CD14-positive monocyte (primary cell): ENCODE results near the gene PRRG4. TPM values are rescaled to one million over a fixed set of nuclear protein-coding genes. Genes with fewer than 3 reads are reported as not detected.

Source experiments
- DNase-seq, 3 donors: peaks; one replicate each; pipeline ENCODE4 v3.0.0-alpha.2; 2011 to 2022
- H2AFZ ChIP-seq: 2 replicates; pipeline ENCODE4 v1.6.0; 2012; ENCODE audit warnings: mild to moderate bottlenecking, low read depth, low read length, inconsistent platforms; ENCODE audit not compliant: insufficient read depth, poor library complexity, severe bottlenecking
- H3K27ac ChIP-seq, 2 donors: 1 replicate in 1 of 2; 2 replicates in 1 of 2; pipeline ENCODE4 v1.5.1; 2012 to 2013; ENCODE audit warnings: low read length in 2 of 2, control low read depth in 1 of 2, inconsistent platforms in 1 of 2, low read depth in 1 of 2, mild to moderate bottlenecking in 1 of 2
- H3K27me3 ChIP-seq, 2 donors: one replicate each; pipeline versions ENCODE4 v1.6.0 to v1.6.1; 2011 to 2013; ENCODE audit warnings: low read length in 2 of 2; ENCODE audit not compliant: control insufficient read depth in 2 of 2, insufficient read depth in 2 of 2
- H3K36me3 ChIP-seq, 2 donors: replicated peaks in 1 of 2; 1 replicate in 1 of 2; 2 replicates in 1 of 2; pipeline versions ENCODE4 v1.5.1 to v1.6.1; 2012 to 2013; ENCODE audit warnings: low read length in 2 of 2, control low read depth in 1 of 2, inconsistent platforms in 1 of 2, mild to moderate bottlenecking in 1 of 2; ENCODE audit not compliant: insufficient read depth in 2 of 2, control insufficient read depth in 1 of 2
- H3K4me1 ChIP-seq, 2 donors: 1 replicate in 1 of 2; 2 replicates in 1 of 2; pipeline versions ENCODE4 v1.5.1 to v1.6.1; 2012 to 2013; ENCODE audit warnings: low read length in 2 of 2, control low read depth in 1 of 2, inconsistent platforms in 1 of 2, mild to moderate bottlenecking in 1 of 2, moderate library complexity in 1 of 2; ENCODE audit not compliant: insufficient read depth in 2 of 2, control insufficient read depth in 1 of 2
- H3K4me2 ChIP-seq: replicated peaks from 2 replicates; pipeline ENCODE3; 2012; ENCODE audit warnings: low read length, moderate library complexity, mild to moderate bottlenecking; ENCODE audit not compliant: poor library complexity, severe bottlenecking; ENCODE audit errors: extremely low read depth
- H3K4me3 ChIP-seq, 3 experiments: fragments of 200-600 bp in 1 of 3; sonication (generic) in 1 of 3; replicated peaks in 1 of 3; 1 replicate in 2 of 3; 2 replicates in 1 of 3; pipeline ENCODE4 v1.5.1; 2011 to 2013; ENCODE audit warnings: low read length in 3 of 3, mild to moderate bottlenecking in 3 of 3, control low read depth in 2 of 3, low read depth in 2 of 3, inconsistent platforms in 1 of 3, moderate library complexity in 1 of 3
- H3K79me2 ChIP-seq: 2 replicates; pipeline ENCODE4 v1.6.0; 2012; ENCODE audit warnings: mild to moderate bottlenecking, control low read depth, inconsistent platforms, low read length, moderate library complexity; ENCODE audit not compliant: insufficient read depth
- H3K9ac ChIP-seq: 2 replicates; pipeline ENCODE4 v1.6.0; 2017; ENCODE audit warnings: low read length, mild to moderate bottlenecking; ENCODE audit not compliant: insufficient read depth, poor library complexity, severe bottlenecking
- H3K9me3 ChIP-seq, 2 donors: replicated peaks in 1 of 2; 1 replicate in 1 of 2; 2 replicates in 1 of 2; pipeline versions ENCODE4 v1.5.1 to v1.6.1; 2012 to 2013; ENCODE audit warnings: low read length in 2 of 2, control low read depth in 1 of 2; ENCODE audit not compliant: control insufficient read depth in 1 of 2, insufficient read depth in 1 of 2
- H4K20me1 ChIP-seq: 2 replicates; pipeline ENCODE4 v1.6.0; 2012; ENCODE audit warnings: mild to moderate bottlenecking, low read length, control low read depth, moderate library complexity; ENCODE audit not compliant: insufficient read depth
- H3K27ac Mint-ChIP-seq, 7 donors: one replicate each; pipeline ENCODE4 v1.8.0; 2020; ENCODE audit warnings: mild to moderate bottlenecking in 7 of 7, mixed read lengths in 7 of 7, moderate library complexity in 6 of 7, inconsistent platforms in 2 of 7
- H3K27me3 Mint-ChIP-seq, 3 donors: one replicate each; pipeline ENCODE4 v1.8.0; 2021 to 2022; ENCODE audit warnings: low read depth in 3 of 3, mild to moderate bottlenecking in 3 of 3, mixed read lengths in 3 of 3, moderate library complexity in 3 of 3, inconsistent platforms in 1 of 3
- H3K36me3 Mint-ChIP-seq, 2 donors: one replicate each; pipeline ENCODE4 v1.8.0; 2020; ENCODE audit warnings: mixed read lengths in 2 of 2, inconsistent platforms in 1 of 2, mild to moderate bottlenecking in 1 of 2
- H3K4me1 Mint-ChIP-seq: one replicate; pipeline ENCODE4 v1.8.0; 2020; ENCODE audit warnings: mild to moderate bottlenecking, mixed read lengths
- H3K4me3 Mint-ChIP-seq, 2 donors: one replicate each; pipeline ENCODE4 v1.8.0; 2020; ENCODE audit warnings: mild to moderate bottlenecking in 2 of 2, mixed read lengths in 2 of 2, moderate library complexity in 1 of 2
- H3K9me3 Mint-ChIP-seq, 7 donors: one replicate each; pipeline ENCODE4 v1.8.0; 2020 to 2022; ENCODE audit warnings: mixed read lengths in 7 of 7, mild to moderate bottlenecking in 6 of 7, moderate library complexity in 6 of 7, inconsistent platforms in 2 of 7
- CTCF ChIP-seq: fragments of 200-600 bp; IDR thresholded peaks from one replicate; pipeline ENCODE4 v1.8.0; 2022; ENCODE audit warnings: antibody characterized with exemption, mild to moderate bottlenecking
- WGBS: methylation state at CpG from one replicate; pipeline ENCODE4 v1.1.5; 2013; ENCODE audit warnings: missing lambda C conversion rate; ENCODE audit not compliant: insufficient coverage; 5-methylcytosine and 5-hydroxymethylcytosine counted together
- intact Hi-C, 2 donors: fragments of 100-400 bp; cut with micrococcal nuclease; formaldehyde crosslinking; loops; one replicate each; pipeline versions ENCODE4 v1.15.0 to v1.15.1; 2023
- polyA plus RNA-seq, 3 donors: library from polyadenylated mRNA; depleted of rRNA in 1 of 3; unstranded in 2 of 3; stranded (reverse) in 1 of 3; fragments of 300-500 nt in 2 of 3; fragments of >200 nt in 1 of 3; fragmentation: Illumina TruSeq in 2 of 3; gene quantifications; 1 replicate in 2 of 3; 2 replicates in 1 of 3; pipeline ENCODE4 v1.2.3, GENCODE V29; 2012 to 2021

The PRRG4 gene
- polyA plus RNA-seq, 3 donors = 3.5 to 9.9 (median 8.7) TPM

GRCh38 chr11:32833921-32834320 lies 4.2 kb downstream of the PRRG4 start:
- Histone ChIP-seq H3K79me2 (peaks cover 77% of the 10 kb centered on the region), H4K20me1 (no peaks in the 10 kb centered on the region), H3K36me3 (peaks cover 5 to 36% of the 10 kb centered on the region in 2 donors), H2AFZ (no peak overlapping the region), H3K4me1 (peaks cover 10 to 14% of the 10 kb centered on the region in 2 donors), H3K27me3 (no peaks in the 10 kb centered on the region), H3K9ac (no peak overlapping the region), H3K4me2 (no peak overlapping the region), H3K4me3 (no peak overlapping the region), H3K9me3 (no peaks in the 10 kb centered on the region), H3K27ac (no peak overlapping the region)
- Mint-ChIP-seq H3K4me3 (no peak overlapping the region), H3K27me3 (peaks cover 0 to 1% (median 0%) of the 10 kb centered on the region in 3 donors), H3K27ac (peak overlapping the region in 2 of 7 donors; percentile 10 to 84), H3K9me3 (no peaks in the 10 kb centered on the region), H3K4me1 (peaks cover 32% of the 10 kb centered on the region), H3K36me3 (peaks cover 36 to 47% of the 10 kb centered on the region in 2 donors)
- 92% methylated on average over 1 of the region's 1 CpG for WGBS
- intact Hi-C loops = no loop called here
- TF ChIP-seq CTCF = no peak
- no peak for DNase-seq

- Histone ChIP-seq H3K79me2 (peaks cover 54% of the 10 kb centered on the region), H3K9me3 (no peaks in the 10 kb centered on the region), H3K9ac (no peak overlapping the region), H2AFZ (no peak overlapping the region), H3K4me2 (no peak overlapping the region), H3K36me3 (peaks cover 5 to 47% of the 10 kb centered on the region in 2 donors), H3K4me1 (peaks cover 0 to 6% of the 10 kb centered on the region in 2 donors), H3K27me3 (no peaks in the 10 kb centered on the region), H4K20me1 (no peaks in the 10 kb centered on the region), H3K4me3 (no peak overlapping the region), H3K27ac (no peak overlapping the region)
- intact Hi-C loops = no loop called here
- WGBS = no CpG with 5 or more reads among the region's 2 CpGs
- no peak overlapping the region for H3K4me3 Mint-ChIP-seq
- H3K27me3 Mint-ChIP-seq = no peaks in the 10 kb centered on the region
- TF ChIP-seq CTCF = no peak
- H3K36me3 Mint-ChIP-seq = peaks cover 42 to 60% of the 10 kb centered on the region in 2 donors
- DNase-seq = no peak
- H3K9me3 Mint-ChIP-seq = no peaks in the 10 kb centered on the region
- peaks cover 23% of the 10 kb centered on the region for H3K4me1 Mint-ChIP-seq
- H3K27ac Mint-ChIP-seq = no peak overlapping the region
Observed at GRCh38 chr11:32836946-32837345, 7.2 kb downstream of the PRRG4 start.
